ENCODE results near the gene WDR18. TPM values are rescaled to one million over a fixed set of nuclear protein-coding genes. Genes with fewer than 3 reads are reported as not detected.
"Not testable (repeated sequence)": the region's sequence is repeated elsewhere in the genome, so short reads cannot be mapped to it uniquely, and the experiment has no call there.

Gene WDR18
- total and polyA plus RNA-seq, 9 donors: 24.6 to 46.9 (median 31.6) TPM

DNA sequence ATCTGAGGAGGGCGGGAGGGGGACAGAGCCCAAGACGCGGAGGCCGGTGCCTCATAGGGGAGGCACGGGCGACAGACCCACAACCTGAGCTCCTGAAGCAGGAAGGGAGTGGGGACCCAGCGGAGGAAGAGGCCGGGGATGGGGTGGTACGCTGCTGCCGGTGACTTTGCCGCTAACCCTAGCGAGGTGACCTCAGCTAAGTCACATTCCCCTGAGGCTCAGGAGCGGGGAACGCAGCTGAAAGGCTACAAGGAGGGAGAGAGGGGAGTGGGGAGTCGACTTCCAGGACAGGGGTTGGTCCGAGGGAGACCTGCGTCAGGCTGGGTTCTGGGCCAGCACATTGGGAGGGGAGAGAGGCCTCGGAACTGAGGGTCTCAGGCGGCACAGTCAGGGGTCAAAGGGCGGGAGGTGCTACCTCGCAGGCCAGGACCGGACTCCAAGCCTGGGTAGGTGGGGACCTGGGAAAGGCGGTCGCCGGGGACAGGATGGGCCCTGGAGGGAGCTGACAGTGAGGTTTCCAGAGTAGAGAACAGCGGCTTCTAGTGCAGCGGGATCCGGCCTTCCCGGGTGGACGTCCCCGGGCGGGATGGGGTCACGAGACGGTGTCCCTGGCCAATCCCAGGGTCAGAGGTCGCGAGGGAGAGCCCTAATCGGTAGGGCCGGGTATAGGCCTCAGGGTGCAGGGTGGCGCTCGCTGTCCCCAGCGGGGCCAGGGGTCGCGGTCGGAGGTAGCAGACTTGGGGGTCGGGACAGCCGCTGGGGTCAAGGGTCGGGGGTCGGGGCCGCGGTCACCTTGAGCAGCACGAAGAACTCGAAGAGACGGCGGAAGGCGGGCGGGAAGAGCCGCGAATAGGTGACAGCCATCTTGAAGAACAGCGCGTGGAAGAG lies 36.1 kb downstream of the WDR18 start:
- under 1% methylated on average over 53 of the region's 60 CpGs for WGBS (ENCODE audit: insufficient coverage)
- H3K27me3 ChIP-seq (ENCODE audit: control insufficient read depth, insufficient read depth, low read length): no peaks in the 10 kb centered on the region
- DNase-seq: no peak
- peak overlapping the region; percentile 72 for H3K27ac ChIP-seq (ENCODE audit: low read length)
- peak overlapping the region; percentile 92 for H3K4me3 ChIP-seq (ENCODE audit: low read length)
- H3K36me3 ChIP-seq (ENCODE audit: control insufficient read depth, insufficient read depth, low read length): peaks cover 17% of the 10 kb centered on the region
- peaks cover 55% of the 10 kb centered on the region for H3K4me1 ChIP-seq (ENCODE audit: control insufficient read depth, insufficient read depth, low read length)
- H3K9me3 ChIP-seq (replicated peaks; ENCODE audit: control insufficient read depth, low read depth, low read length): no peaks in the 10 kb centered on the region

DNA sequence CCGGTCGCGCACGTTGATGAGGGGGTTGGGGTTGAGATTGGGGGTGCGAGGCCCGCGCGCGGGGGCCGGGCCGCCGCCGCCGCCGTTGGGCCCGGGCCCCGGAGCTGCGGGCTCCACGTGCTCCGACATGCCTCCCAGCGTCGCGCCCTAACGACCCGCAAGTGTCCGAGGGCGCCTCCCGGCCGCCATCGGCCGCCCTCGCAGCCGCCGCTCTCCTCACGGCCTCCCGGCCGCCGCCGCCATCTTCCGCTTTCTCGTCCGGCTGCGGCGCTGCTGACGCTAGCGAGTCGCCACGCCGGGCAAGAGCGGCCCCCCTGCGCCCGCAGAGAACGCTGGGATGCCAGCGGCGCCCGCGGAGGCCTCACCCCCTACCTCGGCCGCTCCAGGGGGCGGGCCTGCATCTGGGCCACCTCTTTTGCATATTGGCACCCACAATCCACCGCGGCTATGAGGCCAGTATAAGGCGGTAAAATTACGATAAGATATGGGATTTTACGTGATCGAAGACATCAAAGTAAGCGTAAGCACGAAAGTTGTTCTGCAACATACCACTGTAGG lies 36.8 kb downstream of the WDR18 start, which contains the start of gene TMEM259:
TSS of gene TMEM259 (minus strand) at position 256 of the 558 bp plus-strand sequence. CDS start at position 129, 127 bp downstream.
- peak; percentile 99 for DNase-seq
- peaks cover 17% of the 10 kb centered on the region for H3K36me3 ChIP-seq (ENCODE audit: control insufficient read depth, insufficient read depth, low read length)
- H3K27ac ChIP-seq (ENCODE audit: low read length): peak within 1 kb of the TSS; percentile 97
- H3K4me3 ChIP-seq (ENCODE audit: low read length): peak within 1 kb of the TSS; percentile 92
- no peaks in the 10 kb centered on the region for H3K9me3 ChIP-seq (replicated peaks; ENCODE audit: control insufficient read depth, low read depth, low read length)
- under 1% methylated on average over 57 of the region's 68 CpGs for WGBS (ENCODE audit: insufficient coverage)
- H3K4me1 ChIP-seq (ENCODE audit: control insufficient read depth, insufficient read depth, low read length): peaks cover 50% of the 10 kb centered on the region
- H3K27me3 ChIP-seq (ENCODE audit: control insufficient read depth, insufficient read depth, low read length): no peaks in the 10 kb centered on the region

DNA sequence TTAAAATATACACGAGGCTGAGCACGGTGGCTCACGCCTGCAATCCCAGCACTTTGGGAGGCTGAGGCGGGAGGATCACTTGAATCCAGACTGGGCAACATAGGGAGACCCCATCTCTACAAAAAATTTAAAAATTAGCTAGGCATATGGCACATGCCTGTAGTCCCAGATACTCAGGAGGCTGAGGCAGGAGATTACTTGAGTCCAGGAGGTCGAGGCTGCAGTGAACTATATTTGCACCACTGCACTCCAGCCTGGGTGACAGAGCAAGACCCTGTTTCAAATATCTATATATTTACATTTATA lies 39.7 kb downstream of the WDR18 start:
- H3K27me3 ChIP-seq (ENCODE audit: control insufficient read depth, insufficient read depth, low read length); H3K4me3 ChIP-seq (ENCODE audit: low read length); DNase-seq; H3K36me3 ChIP-seq (ENCODE audit: control insufficient read depth, insufficient read depth, low read length); H3K27ac ChIP-seq (ENCODE audit: low read length); H3K9me3 ChIP-seq (replicated peaks; ENCODE audit: control insufficient read depth, low read depth, low read length): not testable (repeated sequence)
- WGBS (ENCODE audit: insufficient coverage): 100% methylated on average over 1 of the region's 5 CpGs
- peaks cover 49% of the 10 kb centered on the region for H3K4me1 ChIP-seq (ENCODE audit: control insufficient read depth, insufficient read depth, low read length)

DNA sequence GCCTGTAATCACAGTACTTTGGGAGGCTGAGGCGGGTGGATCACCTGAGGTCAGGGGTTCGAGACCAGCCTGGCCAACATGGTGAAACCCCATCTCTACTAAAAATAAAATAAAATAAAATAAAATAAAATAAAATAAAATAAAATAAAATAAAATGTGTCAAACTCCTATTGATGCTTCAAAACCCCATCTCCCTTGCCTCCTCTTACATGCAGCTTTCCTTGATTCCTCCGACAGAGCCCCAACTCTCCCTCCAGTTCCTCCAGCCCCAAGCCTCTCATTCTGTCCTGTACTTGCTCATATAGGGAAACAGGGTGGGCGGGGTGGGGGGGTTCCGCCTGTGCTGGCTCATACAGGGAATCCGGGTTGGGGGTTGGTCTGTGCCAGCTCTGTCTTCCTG lies 40.9 kb downstream of the WDR18 start:
- WGBS (ENCODE audit: insufficient coverage): 80% methylated on average over 1 of the region's 6 CpGs
- not testable (repeated sequence) for H3K27ac ChIP-seq (ENCODE audit: low read length); H3K27me3 ChIP-seq (ENCODE audit: control insufficient read depth, insufficient read depth, low read length); DNase-seq; H3K9me3 ChIP-seq (replicated peaks; ENCODE audit: control insufficient read depth, low read depth, low read length); H3K36me3 ChIP-seq (ENCODE audit: control insufficient read depth, insufficient read depth, low read length); H3K4me3 ChIP-seq (ENCODE audit: low read length)
- H3K4me1 ChIP-seq (ENCODE audit: control insufficient read depth, insufficient read depth, low read length): peaks cover 48% of the 10 kb centered on the region

DNA sequence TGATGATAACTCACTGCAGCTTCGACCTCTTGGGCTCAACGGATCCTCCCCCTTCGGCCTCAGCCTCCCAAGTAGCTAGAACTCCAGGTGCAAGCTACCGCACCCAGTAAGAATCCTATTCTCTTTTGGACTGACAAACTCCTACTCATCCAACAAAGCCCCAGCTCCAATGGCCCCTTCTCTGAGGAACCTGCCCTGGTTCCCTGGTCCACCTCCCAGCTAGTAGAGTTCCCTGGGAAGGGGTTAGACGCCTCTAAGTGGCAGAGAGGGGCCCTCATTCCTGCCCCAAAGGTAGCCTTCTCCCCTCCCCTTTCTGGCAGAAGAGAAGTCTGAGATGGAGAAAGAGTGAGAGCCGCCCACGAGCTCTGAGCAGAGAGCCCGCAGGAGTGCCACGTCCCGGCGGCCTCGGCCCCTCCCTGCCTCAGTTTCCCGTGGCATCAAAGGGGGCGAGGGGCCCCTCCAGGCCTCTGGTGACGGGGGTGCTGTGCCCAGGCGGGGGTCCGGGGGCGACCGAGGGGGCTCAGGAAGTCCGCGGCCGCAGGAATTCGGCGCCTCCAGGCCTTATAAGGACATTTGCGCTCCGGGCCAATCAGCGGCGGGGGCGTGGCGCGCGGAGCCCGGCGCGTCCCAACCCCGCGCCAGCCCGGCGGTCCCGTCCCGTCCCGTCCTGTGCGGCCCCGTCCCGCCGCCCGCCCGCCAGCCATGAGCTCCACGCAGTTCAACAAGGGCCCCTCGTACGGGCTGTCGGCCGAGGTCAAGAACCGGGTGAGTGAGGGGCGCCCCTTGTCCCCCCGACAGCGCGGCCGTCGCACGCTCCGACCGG lies 42.0 kb downstream of the WDR18 start, which contains the start of gene CNN2:
TSS of gene CNN2 (plus strand) at position 649 of the 823 bp plus-strand sequence. CDS start at position 703, 54 bp downstream.
- Histone ChIP-seq H3K9me3 (replicated peaks; ENCODE audit: control insufficient read depth, low read depth, low read length) (no peaks in the 10 kb centered on the region), H3K36me3 (ENCODE audit: control insufficient read depth, insufficient read depth, low read length) (peaks cover 9% of the 10 kb centered on the region), H3K4me1 (ENCODE audit: control insufficient read depth, insufficient read depth, low read length) (peaks cover 46% of the 10 kb centered on the region), H3K4me3 (ENCODE audit: low read length) (peak within 1 kb of the TSS; percentile 84), H3K27me3 (ENCODE audit: control insufficient read depth, insufficient read depth, low read length) (peaks cover 2% of the 10 kb centered on the region), H3K27ac (ENCODE audit: low read length) (peak within 1 kb of the TSS; percentile 90)
- 4% methylated on average over 60 of the region's 63 CpGs for WGBS (ENCODE audit: insufficient coverage)
- DNase-seq: peak; percentile 87

DNA sequence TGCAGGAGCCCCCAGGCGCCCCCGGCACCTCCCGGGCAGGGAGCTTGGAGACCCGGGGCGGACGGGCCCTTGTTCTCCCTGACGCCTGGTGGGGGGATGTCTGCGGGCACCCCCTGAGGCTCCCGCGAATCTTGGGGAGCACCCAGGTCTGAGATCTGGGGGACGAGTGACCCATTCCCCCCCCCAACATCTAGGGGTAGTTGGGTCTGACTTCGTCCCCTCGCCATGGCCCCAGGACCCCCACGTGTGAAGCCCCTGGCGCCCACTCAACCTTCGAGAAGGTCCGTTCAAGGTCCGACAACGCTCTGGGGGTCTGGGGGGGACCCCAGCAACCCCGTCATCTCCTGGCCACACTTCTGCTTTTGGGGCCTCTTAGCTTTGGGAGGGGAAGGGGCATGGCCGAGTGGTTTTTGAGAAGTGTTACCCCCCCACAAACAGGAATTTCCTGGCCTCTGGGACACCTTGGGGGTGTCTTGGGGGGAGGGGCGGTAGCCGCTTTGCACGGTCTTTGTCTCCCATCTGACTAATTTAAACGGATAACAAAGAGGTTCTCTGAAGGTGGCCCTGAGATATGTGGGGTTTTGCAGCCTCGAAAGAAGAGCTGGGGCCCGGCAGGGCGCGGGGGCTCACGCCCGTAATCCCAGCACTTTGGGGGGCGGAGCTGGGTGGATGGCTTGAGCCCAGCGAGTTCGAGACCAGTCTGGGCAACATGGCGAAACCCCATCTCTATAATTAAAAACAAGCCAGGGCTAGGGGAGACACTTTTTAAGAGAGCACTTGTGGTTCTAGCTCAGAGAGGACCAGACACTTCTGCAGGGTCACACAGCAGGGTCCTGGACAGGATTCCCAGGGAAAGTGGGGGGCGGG lies 42.9 kb downstream of the WDR18 start:
- 3% methylated on average over 12 of the region's 36 CpGs for WGBS (ENCODE audit: insufficient coverage)
- H3K4me3 ChIP-seq (ENCODE audit: low read length): peak overlapping the region; percentile 84
- no peak for DNase-seq
- peaks cover 2% of the 10 kb centered on the region for H3K27me3 ChIP-seq (ENCODE audit: control insufficient read depth, insufficient read depth, low read length)
- H3K9me3 ChIP-seq (replicated peaks; ENCODE audit: control insufficient read depth, low read depth, low read length): no peaks in the 10 kb centered on the region
- peaks cover 13% of the 10 kb centered on the region for H3K36me3 ChIP-seq (ENCODE audit: control insufficient read depth, insufficient read depth, low read length)
- H3K4me1 ChIP-seq (ENCODE audit: control insufficient read depth, insufficient read depth, low read length): peaks cover 40% of the 10 kb centered on the region
- H3K27ac ChIP-seq (ENCODE audit: low read length): peak overlapping the region; percentile 89

DNA sequence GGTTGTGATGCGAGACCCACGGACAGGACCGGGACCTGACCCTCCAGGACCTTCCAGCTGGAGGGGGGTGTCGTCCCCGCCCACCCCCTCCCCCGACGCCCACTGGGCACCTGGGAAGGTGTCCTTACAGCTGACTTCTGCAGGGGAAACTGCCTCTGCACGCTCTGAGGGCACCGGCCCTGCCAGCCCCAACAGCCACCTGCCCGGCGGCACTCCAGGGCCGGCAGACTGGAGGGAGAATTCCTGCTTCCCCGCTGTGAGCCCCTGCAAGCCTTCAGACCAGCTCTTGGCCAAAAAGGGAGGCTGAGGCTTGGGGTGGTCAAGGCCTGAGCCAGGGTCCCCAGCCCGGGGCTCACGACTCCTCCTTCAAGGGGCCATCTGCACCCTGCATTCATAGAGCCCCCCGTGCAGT lies 43.5 kb downstream of the WDR18 start:
- WGBS (ENCODE audit: insufficient coverage): 4% methylated on average over 13 of the region's 16 CpGs
- peaks cover 40% of the 10 kb centered on the region for H3K4me1 ChIP-seq (ENCODE audit: control insufficient read depth, insufficient read depth, low read length)
- DNase-seq: no peak

DNA sequence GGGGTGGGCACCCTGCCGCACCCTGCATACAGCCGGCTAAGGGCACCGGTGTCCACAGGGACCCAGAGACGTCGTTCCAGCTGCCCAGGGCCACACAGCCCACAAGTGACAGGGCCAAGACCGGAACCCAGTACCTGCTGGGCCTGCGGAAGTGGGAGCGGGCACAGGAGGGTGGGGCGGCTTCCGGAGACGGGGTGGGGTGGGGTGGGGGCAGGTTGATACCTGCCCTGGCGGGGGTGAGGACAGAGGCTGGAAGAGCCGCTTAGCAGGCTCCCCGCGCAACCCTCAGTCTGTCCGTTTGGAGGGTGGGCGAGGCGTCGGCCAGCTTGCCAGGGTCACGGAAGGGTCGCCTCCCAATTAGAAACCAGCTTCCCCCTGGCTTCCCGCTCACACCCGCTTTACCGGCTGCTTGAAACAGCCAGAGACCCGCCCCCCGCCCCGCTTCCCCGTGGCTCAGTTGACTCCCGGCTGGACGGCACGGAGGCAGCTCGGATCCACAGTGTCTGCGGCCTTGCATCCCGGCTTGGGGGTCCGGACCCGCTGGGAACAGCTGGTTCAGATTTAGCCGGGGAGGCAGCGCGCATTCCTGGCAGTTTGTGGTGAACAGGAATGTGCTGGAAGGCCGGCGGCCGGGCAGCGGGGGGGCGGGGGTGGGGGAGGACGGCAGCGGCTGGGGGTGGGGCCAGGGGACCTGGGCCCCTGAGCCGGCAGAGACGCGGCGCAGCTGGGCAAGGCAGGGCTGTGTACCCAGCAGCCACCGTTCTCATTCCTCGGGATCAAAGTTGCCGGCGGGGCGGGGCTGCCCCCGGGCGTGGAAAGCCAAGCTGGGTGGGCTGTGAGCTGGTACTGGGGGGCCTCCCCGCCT lies 44.1 kb downstream of the WDR18 start:
- peaks cover 2% of the 10 kb centered on the region for H3K27me3 ChIP-seq (ENCODE audit: control insufficient read depth, insufficient read depth, low read length)
- H3K4me3 ChIP-seq (ENCODE audit: low read length): peak overlapping the region; percentile 84
- H3K36me3 ChIP-seq (ENCODE audit: control insufficient read depth, insufficient read depth, low read length): peaks cover 24% of the 10 kb centered on the region
- peak overlapping the region; percentile 89 for H3K27ac ChIP-seq (ENCODE audit: low read length)
- DNase-seq: peak; percentile 87
- 2% methylated on average over 44 of the region's 58 CpGs for WGBS (ENCODE audit: insufficient coverage)
- H3K4me1 ChIP-seq (ENCODE audit: control insufficient read depth, insufficient read depth, low read length): peaks cover 40% of the 10 kb centered on the region
- no peaks in the 10 kb centered on the region for H3K9me3 ChIP-seq (replicated peaks; ENCODE audit: control insufficient read depth, low read depth, low read length)

More for the DNA sequence above, 43.5 kb downstream of the WDR18 start:
- Histone ChIP-seq H3K36me3 (ENCODE audit: control insufficient read depth, insufficient read depth, low read length) (peaks cover 20% of the 10 kb centered on the region), H3K27me3 (ENCODE audit: control insufficient read depth, insufficient read depth, low read length) (peaks cover 2% of the 10 kb centered on the region), H3K27ac (ENCODE audit: low read length) (peak overlapping the region; percentile 89), H3K9me3 (replicated peaks; ENCODE audit: control insufficient read depth, low read depth, low read length) (no peaks in the 10 kb centered on the region), H3K4me3 (ENCODE audit: low read length) (peak overlapping the region; percentile 84)
